K562 (cell line): Measurements from ENCODE around the gene C15orf62.

Experiments used
- ETS2 ChIP-seq: IDR thresholded peaks from 2 replicates; pipeline ENCODE4 v1.6.1; 2016; ENCODE audit warnings: borderline replicate concordance, missing genetic modification characterization, mild to moderate bottlenecking, moderate library complexity, missing compliant biosample characterization; ENCODE audit not compliant: poor library complexity, severe bottlenecking
- MTF1 ChIP-seq: fragments of 250-450 bp; sonication (Bioruptor Pico); IDR thresholded peaks from 2 replicates; pipeline ENCODE4 v1.9.0; 2021; ENCODE audit warnings: moderate library complexity, mild to moderate bottlenecking, inconsistent platforms, borderline replicate concordance
- TF ChIP-seq, protein P1 (sequence below), 3 experiments: IDR thresholded peaks in 2 of 3; conservative IDR thresholded peaks in 1 of 3; 2 replicates each; pipeline ENCODE4 v1.5.1; 2011 to 2012; ENCODE audit warnings: low read length in 3 of 3, mild to moderate bottlenecking in 3 of 3, control low read depth in 2 of 3, improper control_type of control experiment in 1 of 3, inconsistent platforms in 1 of 3, low read depth in 1 of 3, mixed read lengths in 1 of 3, moderate library complexity in 1 of 3; ENCODE audit not compliant: insufficient read depth in 2 of 3
- TF ChIP-seq, protein P2 (sequence below): fragments of 450-650 bp; formaldehyde crosslinking; IDR thresholded peaks from 2 replicates; pipeline ENCODE4 v1.4.0; 2020; ENCODE audit warnings: mild to moderate bottlenecking, moderate library complexity

DNA sequence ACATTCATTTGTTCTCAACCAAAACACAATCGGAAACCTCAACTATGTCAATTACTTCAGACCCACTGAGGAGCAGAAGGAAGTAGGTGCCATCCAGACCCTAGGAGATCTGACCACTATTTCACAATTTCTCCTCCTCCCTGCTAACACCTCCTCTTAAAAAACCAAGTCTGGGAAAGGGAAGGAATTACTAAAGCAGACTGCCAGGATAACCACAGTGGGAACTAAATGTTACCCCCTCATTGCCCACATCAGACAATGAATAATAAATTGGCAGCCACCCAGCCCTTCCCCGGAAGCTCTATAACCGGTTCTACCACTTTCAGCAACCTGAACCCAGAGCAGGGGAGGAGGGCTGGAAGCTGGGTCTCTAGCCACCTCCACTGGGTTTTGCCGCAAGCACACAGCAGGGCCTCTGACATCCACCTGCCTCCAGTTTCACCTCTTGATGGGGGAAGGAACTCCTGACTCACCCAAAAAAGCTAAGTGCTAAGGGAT, 17.6 kb downstream of the C15orf62 start:
- TF ChIP-seq MTF1 (CRISPR knock-in tag) (no peak), ETS2 (tag) (no peak)
- TF ChIP-seq, protein P1, sequence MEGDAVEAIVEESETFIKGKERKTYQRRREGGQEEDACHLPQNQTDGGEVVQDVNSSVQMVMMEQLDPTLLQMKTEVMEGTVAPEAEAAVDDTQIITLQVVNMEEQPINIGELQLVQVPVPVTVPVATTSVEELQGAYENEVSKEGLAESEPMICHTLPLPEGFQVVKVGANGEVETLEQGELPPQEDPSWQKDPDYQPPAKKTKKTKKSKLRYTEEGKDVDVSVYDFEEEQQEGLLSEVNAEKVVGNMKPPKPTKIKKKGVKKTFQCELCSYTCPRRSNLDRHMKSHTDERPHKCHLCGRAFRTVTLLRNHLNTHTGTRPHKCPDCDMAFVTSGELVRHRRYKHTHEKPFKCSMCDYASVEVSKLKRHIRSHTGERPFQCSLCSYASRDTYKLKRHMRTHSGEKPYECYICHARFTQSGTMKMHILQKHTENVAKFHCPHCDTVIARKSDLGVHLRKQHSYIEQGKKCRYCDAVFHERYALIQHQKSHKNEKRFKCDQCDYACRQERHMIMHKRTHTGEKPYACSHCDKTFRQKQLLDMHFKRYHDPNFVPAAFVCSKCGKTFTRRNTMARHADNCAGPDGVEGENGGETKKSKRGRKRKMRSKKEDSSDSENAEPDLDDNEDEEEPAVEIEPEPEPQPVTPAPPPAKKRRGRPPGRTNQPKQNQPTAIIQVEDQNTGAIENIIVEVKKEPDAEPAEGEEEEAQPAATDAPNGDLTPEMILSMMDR (IDR thresholded peaks at IDR 0.05 in 2 of 3, conservative IDR thresholded peaks at IDR 0.05 in 1 of 3; ENCODE audit: insufficient read depth in 2 of 3, low read depth in 1 of 3, low read length in 3 of 3), result no peak
- TF ChIP-seq, protein P2, sequence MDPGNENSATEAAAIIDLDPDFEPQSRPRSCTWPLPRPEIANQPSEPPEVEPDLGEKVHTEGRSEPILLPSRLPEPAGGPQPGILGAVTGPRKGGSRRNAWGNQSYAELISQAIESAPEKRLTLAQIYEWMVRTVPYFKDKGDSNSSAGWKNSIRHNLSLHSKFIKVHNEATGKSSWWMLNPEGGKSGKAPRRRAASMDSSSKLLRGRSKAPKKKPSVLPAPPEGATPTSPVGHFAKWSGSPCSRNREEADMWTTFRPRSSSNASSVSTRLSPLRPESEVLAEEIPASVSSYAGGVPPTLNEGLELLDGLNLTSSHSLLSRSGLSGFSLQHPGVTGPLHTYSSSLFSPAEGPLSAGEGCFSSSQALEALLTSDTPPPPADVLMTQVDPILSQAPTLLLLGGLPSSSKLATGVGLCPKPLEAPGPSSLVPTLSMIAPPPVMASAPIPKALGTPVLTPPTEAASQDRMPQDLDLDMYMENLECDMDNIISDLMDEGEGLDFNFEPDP (CRISPR knock-in tag), result no peak
